Measurements from ENCODE around the gene GNPDA1.

DNA sequence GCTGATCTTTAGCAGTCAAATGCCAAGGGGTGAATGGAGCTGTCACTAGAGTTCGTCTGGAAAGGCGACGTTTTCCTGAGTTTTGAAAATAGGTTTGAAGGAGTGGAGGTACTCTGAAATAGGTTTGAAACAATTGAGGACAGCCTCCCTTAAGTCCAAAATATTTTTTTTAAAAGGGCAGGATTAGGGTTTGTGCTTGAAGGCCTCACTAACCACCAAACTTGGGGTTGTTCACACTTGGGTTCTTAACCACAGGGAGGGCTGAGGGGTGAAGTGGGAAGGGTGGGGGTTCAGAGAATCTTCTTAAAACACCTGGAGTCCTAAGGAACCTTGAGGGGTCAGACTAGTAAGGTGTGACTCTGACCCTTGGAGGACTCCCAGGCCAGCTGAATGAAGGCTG lies 51.4 kb downstream of the GNPDA1 start:
- no peak for TF ChIP-seq POLR2A (IDR thresholded peaks at IDR 0.05)
- TF ChIP-seq, protein P1, sequence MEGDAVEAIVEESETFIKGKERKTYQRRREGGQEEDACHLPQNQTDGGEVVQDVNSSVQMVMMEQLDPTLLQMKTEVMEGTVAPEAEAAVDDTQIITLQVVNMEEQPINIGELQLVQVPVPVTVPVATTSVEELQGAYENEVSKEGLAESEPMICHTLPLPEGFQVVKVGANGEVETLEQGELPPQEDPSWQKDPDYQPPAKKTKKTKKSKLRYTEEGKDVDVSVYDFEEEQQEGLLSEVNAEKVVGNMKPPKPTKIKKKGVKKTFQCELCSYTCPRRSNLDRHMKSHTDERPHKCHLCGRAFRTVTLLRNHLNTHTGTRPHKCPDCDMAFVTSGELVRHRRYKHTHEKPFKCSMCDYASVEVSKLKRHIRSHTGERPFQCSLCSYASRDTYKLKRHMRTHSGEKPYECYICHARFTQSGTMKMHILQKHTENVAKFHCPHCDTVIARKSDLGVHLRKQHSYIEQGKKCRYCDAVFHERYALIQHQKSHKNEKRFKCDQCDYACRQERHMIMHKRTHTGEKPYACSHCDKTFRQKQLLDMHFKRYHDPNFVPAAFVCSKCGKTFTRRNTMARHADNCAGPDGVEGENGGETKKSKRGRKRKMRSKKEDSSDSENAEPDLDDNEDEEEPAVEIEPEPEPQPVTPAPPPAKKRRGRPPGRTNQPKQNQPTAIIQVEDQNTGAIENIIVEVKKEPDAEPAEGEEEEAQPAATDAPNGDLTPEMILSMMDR (IDR thresholded peaks at IDR 0.05), result no peak
